Ascending aorta (tissue), 2 donors: ENCODE data around the gene ALOX12B. TPM values are rescaled to one million over a fixed set of nuclear protein-coding genes. Genes with fewer than 3 reads are reported as not detected.

Source experiments
- DNase-seq, 2 donors: peaks; one replicate each; pipeline ENCODE4 v3.0.0-alpha.2; 2019; ENCODE audit warnings: low spot score in 2 of 2
- H3K27ac ChIP-seq, 2 donors: fragments of 200-600 bp; sonication (generic); one replicate each; pipeline ENCODE4 v1.5.1; 2016 to 2017; ENCODE audit warnings: mild to moderate bottlenecking in 1 of 2
- H3K27me3 ChIP-seq: fragments of 200-600 bp; sonication (generic); one replicate; pipeline ENCODE4 v1.5.1; 2017
- H3K36me3 ChIP-seq, 2 donors: fragments of 200-600 bp; sonication (generic); one replicate each; pipeline ENCODE4 v1.5.1; 2016
- H3K4me1 ChIP-seq, 2 donors: fragments of 200-600 bp; sonication (generic); one replicate each; pipeline ENCODE4 v1.5.1; 2016 to 2017; ENCODE audit warnings: mild to moderate bottlenecking in 1 of 2
- H3K4me3 ChIP-seq, 2 donors: fragments of 200-600 bp; sonication (generic); one replicate each; pipeline ENCODE4 v1.5.1; 2016 to 2017; ENCODE audit warnings: mild to moderate bottlenecking in 1 of 2
- H3K9me3 ChIP-seq, 2 donors: fragments of 200-600 bp; sonication (generic); one replicate each; pipeline ENCODE4 v1.5.1; 2016
- intact Hi-C: fragments of 100-400 bp; cut with DNase I; formaldehyde crosslinking; loops from one replicate; pipeline ENCODE4 v1.15.1; 2023
- total RNA-seq: library from RNA; depleted of rRNA; stranded (reverse); fragments of >200 nt; gene quantifications from one replicate; pipeline ENCODE4 v1.1.0, GENCODE V29; 2016
- TF ChIP-seq, protein P1 (sequence below), 3 experiments: fragments of 200-600 bp in 2 of 3; fragments of 450-650 bp in 1 of 3; sonication (generic) in 2 of 3; IDR thresholded peaks; one replicate each; pipeline ENCODE4 v1.5.1; 2016 to 2019; ENCODE audit warnings: antibody characterized with exemption in 3 of 3, mild to moderate bottlenecking in 1 of 3, moderate library complexity in 1 of 3

Gene ALOX12B
- total RNA-seq, 1 donor from 2014 or later, result not detected

DNA sequence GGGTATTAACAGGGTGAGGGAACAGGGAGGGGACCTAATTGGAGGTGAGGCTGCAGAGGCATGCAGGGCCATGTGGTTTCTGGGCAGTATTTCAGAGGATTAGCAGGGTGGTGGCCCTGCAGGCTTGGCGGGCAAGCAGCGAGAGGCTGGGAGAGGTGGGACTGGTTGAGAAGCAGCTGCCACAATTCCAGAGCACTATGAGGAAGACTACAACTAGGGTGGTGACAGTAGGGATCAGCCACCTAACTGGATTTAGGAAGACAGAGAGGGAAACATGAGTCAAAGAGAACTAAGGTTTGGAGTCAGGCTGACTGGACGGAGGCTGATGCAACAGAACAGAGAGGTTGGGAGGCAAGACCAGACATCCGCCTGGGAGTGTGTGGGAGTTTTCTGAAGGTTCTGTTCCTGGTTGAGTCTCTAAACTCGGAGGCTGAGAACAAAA lies 18.5 kb upstream of the ALOX12B start:
- intact Hi-C loops, result no loop called here
- no peak for DNase-seq
- Histone ChIP-seq H3K4me1 (peaks cover 0 to 6% of the 10 kb centered on the region in 2 donors), H3K9me3 (no peaks in the 10 kb centered on the region), H3K27me3 (peaks cover 4% of the 10 kb centered on the region), H3K27ac (no peak overlapping the region), H3K4me3 (no peak overlapping the region), H3K36me3 (no peaks in the 10 kb centered on the region)
- TF ChIP-seq, protein P1, sequence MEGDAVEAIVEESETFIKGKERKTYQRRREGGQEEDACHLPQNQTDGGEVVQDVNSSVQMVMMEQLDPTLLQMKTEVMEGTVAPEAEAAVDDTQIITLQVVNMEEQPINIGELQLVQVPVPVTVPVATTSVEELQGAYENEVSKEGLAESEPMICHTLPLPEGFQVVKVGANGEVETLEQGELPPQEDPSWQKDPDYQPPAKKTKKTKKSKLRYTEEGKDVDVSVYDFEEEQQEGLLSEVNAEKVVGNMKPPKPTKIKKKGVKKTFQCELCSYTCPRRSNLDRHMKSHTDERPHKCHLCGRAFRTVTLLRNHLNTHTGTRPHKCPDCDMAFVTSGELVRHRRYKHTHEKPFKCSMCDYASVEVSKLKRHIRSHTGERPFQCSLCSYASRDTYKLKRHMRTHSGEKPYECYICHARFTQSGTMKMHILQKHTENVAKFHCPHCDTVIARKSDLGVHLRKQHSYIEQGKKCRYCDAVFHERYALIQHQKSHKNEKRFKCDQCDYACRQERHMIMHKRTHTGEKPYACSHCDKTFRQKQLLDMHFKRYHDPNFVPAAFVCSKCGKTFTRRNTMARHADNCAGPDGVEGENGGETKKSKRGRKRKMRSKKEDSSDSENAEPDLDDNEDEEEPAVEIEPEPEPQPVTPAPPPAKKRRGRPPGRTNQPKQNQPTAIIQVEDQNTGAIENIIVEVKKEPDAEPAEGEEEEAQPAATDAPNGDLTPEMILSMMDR (IDR thresholded peaks at IDR 0.05), result no peak

DNA sequence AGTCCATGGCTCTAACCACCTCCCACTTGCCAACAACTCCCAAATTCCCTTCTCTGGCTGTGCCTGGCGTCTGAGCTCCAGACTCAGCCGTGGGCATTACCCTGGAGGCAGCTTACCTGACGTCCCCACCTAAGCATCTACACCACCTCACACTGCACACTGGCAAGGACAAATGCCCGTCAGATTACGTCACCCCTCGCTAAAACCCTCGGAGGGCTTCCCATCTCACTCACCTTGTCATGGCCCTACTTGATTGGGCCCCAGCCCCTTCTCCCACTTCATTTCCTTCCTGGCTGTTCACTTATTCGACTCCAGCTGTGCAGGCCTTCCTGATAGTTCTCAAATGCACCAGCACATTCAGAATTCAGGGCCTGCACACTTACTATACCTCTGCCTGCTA lies 17.4 kb upstream of the ALOX12B start:
- H3K4me1 ChIP-seq, result peaks cover 0 to 2% of the 10 kb centered on the region in 2 donors
- H3K36me3 ChIP-seq, result no peaks in the 10 kb centered on the region
- no peak overlapping the region for H3K27ac ChIP-seq
- TF ChIP-seq, protein P1 (IDR thresholded peaks at IDR 0.05), result no peak
- DNase-seq, result no peak
- no peaks in the 10 kb centered on the region for H3K27me3 ChIP-seq
- H3K9me3 ChIP-seq, result no peaks in the 10 kb centered on the region
- no peak overlapping the region for H3K4me3 ChIP-seq
- intact Hi-C loops, result no loop called here

DNA sequence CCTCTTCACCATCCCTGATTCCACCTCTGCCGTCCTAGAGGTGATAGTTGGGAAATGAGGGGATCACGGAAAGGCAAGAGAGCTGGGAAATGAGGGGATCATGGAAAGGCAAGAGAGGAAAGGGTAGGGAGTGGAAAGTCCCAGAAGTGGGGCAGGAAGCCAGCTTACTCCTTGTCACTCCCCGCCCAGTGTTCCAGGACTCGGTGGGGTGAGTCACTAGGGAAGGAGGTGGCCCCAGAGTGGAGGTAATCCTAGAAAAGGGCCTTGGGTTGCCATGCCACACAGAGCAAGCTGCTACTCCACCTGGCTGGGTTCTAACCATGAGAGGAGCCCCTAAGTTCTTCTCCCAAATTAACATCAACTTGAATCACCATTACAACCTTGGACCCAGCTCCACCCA lies 16.0 kb upstream of the ALOX12B start:
- intact Hi-C loops, result no loop called here
- Histone ChIP-seq H3K27me3 (no peaks in the 10 kb centered on the region), H3K4me1 (no peaks in the 10 kb centered on the region), H3K27ac (no peak overlapping the region), H3K4me3 (no peak overlapping the region), H3K36me3 (no peaks in the 10 kb centered on the region), H3K9me3 (no peaks in the 10 kb centered on the region)
- TF ChIP-seq, protein P1 (IDR thresholded peaks at IDR 0.05), result no peak
- DNase-seq, result no peak

DNA sequence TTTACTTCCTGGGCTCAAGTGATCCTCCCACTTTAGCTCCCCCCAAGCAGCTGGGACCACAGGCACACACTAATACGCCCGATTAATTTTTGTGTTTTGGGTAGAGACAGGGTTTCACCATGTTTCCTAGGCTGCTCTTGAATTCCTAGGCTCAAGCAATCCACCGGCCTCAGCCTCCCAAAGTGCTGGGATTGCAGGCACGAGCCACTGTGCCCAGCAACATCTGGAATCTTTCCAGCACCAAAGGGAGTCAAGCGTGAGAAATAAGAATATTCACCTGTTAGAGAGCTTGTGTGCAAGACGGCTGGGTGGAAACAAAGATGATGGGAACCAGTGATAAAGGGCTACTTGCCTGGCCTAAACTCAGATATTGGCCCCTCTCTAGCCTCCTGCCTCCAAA lies 14.2 kb upstream of the ALOX12B start:
- Histone ChIP-seq H3K27ac (no peak overlapping the region), H3K4me1 (no peaks in the 10 kb centered on the region), H3K36me3 (no peaks in the 10 kb centered on the region), H3K4me3 (no peak overlapping the region), H3K9me3 (no peaks in the 10 kb centered on the region), H3K27me3 (no peaks in the 10 kb centered on the region)
- intact Hi-C loops, result no loop called here
- TF ChIP-seq, protein P1 (IDR thresholded peaks at IDR 0.05), result no peak
- no peak for DNase-seq

DNA sequence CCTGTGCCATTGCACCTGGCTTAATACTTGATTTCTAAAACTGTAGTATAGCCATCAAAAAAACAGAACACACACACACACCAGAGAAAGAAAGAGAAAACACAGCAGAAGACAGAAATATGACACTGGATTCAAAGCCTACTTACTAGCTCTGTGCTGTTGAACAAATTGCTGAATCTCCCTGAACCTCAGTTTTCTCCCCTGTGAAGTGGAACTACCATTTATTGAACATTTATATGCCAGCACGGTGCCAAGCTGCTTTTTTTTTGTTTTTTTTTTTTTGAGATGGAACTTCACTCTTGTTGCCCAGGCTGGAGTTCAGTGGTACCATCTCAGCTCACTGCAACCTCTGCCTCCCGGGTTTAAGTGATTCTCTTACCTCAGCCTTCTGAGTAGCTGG lies 13.2 kb upstream of the ALOX12B start:
- TF ChIP-seq, protein P1 (IDR thresholded peaks at IDR 0.05), result no peak

DNA sequence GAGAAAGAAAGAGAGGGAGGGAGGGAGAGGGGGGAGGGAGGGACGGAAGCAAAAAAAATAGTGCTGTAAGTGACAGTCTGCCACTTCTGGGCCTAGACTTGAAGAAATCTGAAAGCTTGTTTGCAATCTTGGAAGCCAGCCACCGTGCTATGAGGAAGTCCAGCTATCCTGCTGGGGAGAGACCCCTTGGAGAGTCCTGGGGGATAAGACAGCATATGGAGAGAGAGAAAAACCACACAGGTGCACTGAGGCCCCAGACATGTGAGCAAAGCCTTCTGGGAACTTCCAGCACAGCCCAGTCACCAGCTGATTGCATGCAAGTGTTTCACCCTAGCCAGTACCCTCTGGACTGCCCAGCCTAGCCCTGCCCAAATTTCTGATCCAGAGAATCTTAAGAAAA lies 12.6 kb upstream of the ALOX12B start:
- Histone ChIP-seq H3K27me3 (no peaks in the 10 kb centered on the region), H3K4me1 (no peaks in the 10 kb centered on the region), H3K9me3 (no peaks in the 10 kb centered on the region), H3K36me3 (no peaks in the 10 kb centered on the region), H3K27ac (no peak overlapping the region), H3K4me3 (no peak overlapping the region)
- intact Hi-C loops, result no loop called here
- TF ChIP-seq, protein P1 (IDR thresholded peaks at IDR 0.05), result no peak
- no peak for DNase-seq

More for the DNA sequence above, 13.2 kb upstream of the ALOX12B start:
- H3K4me1 ChIP-seq, result no peaks in the 10 kb centered on the region
- no peaks in the 10 kb centered on the region for H3K36me3 ChIP-seq
- H3K27ac ChIP-seq, result no peak overlapping the region
- DNase-seq, result no peak
- intact Hi-C loops, result no loop called here
- H3K27me3 ChIP-seq, result no peaks in the 10 kb centered on the region
- no peaks in the 10 kb centered on the region for H3K9me3 ChIP-seq
- H3K4me3 ChIP-seq, result no peak overlapping the region
